ENCODE results near the gene PEDS1. TPM values are rescaled to one million over a fixed set of nuclear protein-coding genes. Genes with fewer than 3 reads are reported as not detected.
A peak's percentile ranks its signal among the peaks of the same experiment; 100 is the strongest.

The PEDS1 gene
- total and polyA plus RNA-seq, 4 donors = 4.8 to 19.3 (median 8.6) TPM

GRCh38 chr20:50133474-50134217, 19.9 kb downstream of the PEDS1 start:
- Histone ChIP-seq H3K27me3 (ENCODE audit: control insufficient read depth in 4 of 4, insufficient read depth in 4 of 4, low read length in 3 of 4) (no peaks in the 10 kb centered on the region), H3K36me3 (ENCODE audit: control insufficient read depth in 4 of 4, insufficient read depth in 3 of 4, low read depth in 1 of 4, low read length in 3 of 4) (peaks cover 6 to 14% (median 8%) of the 10 kb centered on the region in 4 donors), H3K9me3 (ENCODE audit: control insufficient read depth in 4 of 4, low read length in 3 of 4) (no peaks in the 10 kb centered on the region), H3K4me1 (ENCODE audit: control insufficient read depth in 4 of 4, insufficient read depth in 4 of 4, low read length in 3 of 4) (peaks cover 9 to 16% (median 14%) of the 10 kb centered on the region in 4 donors), H3K27ac (ENCODE audit: low read depth in 1 of 2, low read length in 2 of 2) (no peak overlapping the region), H3K9ac (ENCODE audit: low read depth in 1 of 2, low read length in 2 of 2) (no peak overlapping the region), H3K4me3 (ENCODE audit: low read depth in 1 of 3, low read length in 3 of 3) (no peak overlapping the region)
- 80% methylated on average over 9 of the region's 9 CpGs for WGBS
- no peak for DNase-seq (ENCODE audit: low spot score)
- TF ChIP-seq RAD21 (IDR thresholded peaks at IDR 0.05) (peak in 1 of 2 donors; percentile 10), SP1 (IDR thresholded peaks at IDR 0.05) (no peak), NR2F2 (IDR thresholded peaks at IDR 0.05) (peak; percentile 38), EGR1 (IDR thresholded peaks at IDR 0.05; ENCODE audit: low read depth in 2 of 2) (no peak), TAF1 (conservative IDR thresholded peaks at IDR 0.05) (no peak), YY1 (IDR thresholded peaks at IDR 0.05) (no peak), ZBTB33 (IDR thresholded peaks at IDR 0.05) (no peak)

GRCh38 chr20:50133041-50133440, 20.5 kb downstream of the PEDS1 start:
- H3K27ac ChIP-seq (ENCODE audit: low read depth in 1 of 2, low read length in 2 of 2) = no peak overlapping the region
- no peak for DNase-seq (ENCODE audit: low spot score)
- TF ChIP-seq ZBTB33 (IDR thresholded peaks at IDR 0.05) (no peak), FOXA2 (IDR thresholded peaks at IDR 0.05) (no peak), RAD21 (IDR thresholded peaks at IDR 0.05) (no peak), GABPA (IDR thresholded peaks at IDR 0.05 in 1 of 2, conservative IDR thresholded peaks at IDR 0.05 in 1 of 2) (no peak), FOXA1 (IDR thresholded peaks at IDR 0.05) (no peak), SP1 (IDR thresholded peaks at IDR 0.05) (no peak), NR2F2 (IDR thresholded peaks at IDR 0.05) (no peak), EGR1 (IDR thresholded peaks at IDR 0.05; ENCODE audit: low read depth in 2 of 2) (no peak), ATF3 (IDR thresholded peaks at IDR 0.05) (no peak)
- TF ChIP-seq, protein P1, sequence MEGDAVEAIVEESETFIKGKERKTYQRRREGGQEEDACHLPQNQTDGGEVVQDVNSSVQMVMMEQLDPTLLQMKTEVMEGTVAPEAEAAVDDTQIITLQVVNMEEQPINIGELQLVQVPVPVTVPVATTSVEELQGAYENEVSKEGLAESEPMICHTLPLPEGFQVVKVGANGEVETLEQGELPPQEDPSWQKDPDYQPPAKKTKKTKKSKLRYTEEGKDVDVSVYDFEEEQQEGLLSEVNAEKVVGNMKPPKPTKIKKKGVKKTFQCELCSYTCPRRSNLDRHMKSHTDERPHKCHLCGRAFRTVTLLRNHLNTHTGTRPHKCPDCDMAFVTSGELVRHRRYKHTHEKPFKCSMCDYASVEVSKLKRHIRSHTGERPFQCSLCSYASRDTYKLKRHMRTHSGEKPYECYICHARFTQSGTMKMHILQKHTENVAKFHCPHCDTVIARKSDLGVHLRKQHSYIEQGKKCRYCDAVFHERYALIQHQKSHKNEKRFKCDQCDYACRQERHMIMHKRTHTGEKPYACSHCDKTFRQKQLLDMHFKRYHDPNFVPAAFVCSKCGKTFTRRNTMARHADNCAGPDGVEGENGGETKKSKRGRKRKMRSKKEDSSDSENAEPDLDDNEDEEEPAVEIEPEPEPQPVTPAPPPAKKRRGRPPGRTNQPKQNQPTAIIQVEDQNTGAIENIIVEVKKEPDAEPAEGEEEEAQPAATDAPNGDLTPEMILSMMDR (IDR thresholded peaks at IDR 0.05; ENCODE audit: low read depth, low read length, missing input control) = no peak
- TF ChIP-seq, protein P2, sequence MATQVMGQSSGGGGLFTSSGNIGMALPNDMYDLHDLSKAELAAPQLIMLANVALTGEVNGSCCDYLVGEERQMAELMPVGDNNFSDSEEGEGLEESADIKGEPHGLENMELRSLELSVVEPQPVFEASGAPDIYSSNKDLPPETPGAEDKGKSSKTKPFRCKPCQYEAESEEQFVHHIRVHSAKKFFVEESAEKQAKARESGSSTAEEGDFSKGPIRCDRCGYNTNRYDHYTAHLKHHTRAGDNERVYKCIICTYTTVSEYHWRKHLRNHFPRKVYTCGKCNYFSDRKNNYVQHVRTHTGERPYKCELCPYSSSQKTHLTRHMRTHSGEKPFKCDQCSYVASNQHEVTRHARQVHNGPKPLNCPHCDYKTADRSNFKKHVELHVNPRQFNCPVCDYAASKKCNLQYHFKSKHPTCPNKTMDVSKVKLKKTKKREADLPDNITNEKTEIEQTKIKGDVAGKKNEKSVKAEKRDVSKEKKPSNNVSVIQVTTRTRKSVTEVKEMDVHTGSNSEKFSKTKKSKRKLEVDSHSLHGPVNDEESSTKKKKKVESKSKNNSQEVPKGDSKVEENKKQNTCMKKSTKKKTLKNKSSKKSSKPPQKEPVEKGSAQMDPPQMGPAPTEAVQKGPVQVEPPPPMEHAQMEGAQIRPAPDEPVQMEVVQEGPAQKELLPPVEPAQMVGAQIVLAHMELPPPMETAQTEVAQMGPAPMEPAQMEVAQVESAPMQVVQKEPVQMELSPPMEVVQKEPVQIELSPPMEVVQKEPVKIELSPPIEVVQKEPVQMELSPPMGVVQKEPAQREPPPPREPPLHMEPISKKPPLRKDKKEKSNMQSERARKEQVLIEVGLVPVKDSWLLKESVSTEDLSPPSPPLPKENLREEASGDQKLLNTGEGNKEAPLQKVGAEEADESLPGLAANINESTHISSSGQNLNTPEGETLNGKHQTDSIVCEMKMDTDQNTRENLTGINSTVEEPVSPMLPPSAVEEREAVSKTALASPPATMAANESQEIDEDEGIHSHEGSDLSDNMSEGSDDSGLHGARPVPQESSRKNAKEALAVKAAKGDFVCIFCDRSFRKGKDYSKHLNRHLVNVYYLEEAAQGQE (IDR thresholded peaks at IDR 0.05) = no peak
- no peak overlapping the region for H3K9ac ChIP-seq (ENCODE audit: low read depth in 1 of 2, low read length in 2 of 2)
- WGBS = 89% methylated on average over 6 of the region's 6 CpGs
- peaks cover 5 to 10% (median 7%) of the 10 kb centered on the region in 4 donors for H3K4me1 ChIP-seq (ENCODE audit: control insufficient read depth in 4 of 4, insufficient read depth in 4 of 4, low read length in 3 of 4)
- no peak overlapping the region for H3K4me3 ChIP-seq (ENCODE audit: low read depth in 1 of 3, low read length in 3 of 3)
- H3K9me3 ChIP-seq (ENCODE audit: control insufficient read depth in 4 of 4, low read length in 3 of 4) = no peaks in the 10 kb centered on the region
- peaks cover 6 to 17% (median 10%) of the 10 kb centered on the region in 4 donors for H3K36me3 ChIP-seq (ENCODE audit: control insufficient read depth in 4 of 4, insufficient read depth in 3 of 4, low read depth in 1 of 4, low read length in 3 of 4)
- no peaks in the 10 kb centered on the region for H3K27me3 ChIP-seq (ENCODE audit: control insufficient read depth in 4 of 4, insufficient read depth in 4 of 4, low read length in 3 of 4)
